HepG2 (cell line): Measurements from ENCODE around the gene CACNG5. TPM values are rescaled to one million over a fixed set of nuclear protein-coding genes. Genes with fewer than 3 reads are reported as not detected.

Experiments
- ATAC-seq: fragments of 200-7000 bp; cut with Tn5 transposase; 3 replicates; pipeline ENCODE4 v1.9.1; 2020; ENCODE audit warnings: mild to moderate bottlenecking, moderate library complexity
- BruUV-seq: library from RNA; stranded (reverse); fragments of 400-500 nt; replicated peaks from 2 replicates; lab custom pipeline; 2021; lab: Mats Ljungman, UMichigan
- CTCF ChIA-PET: fragments of 300-600 bp; formaldehyde crosslinking; extraction: SDS; loops from one replicate; lab custom pipeline; 2021; ENCODE audit warnings: low total read pairs, inconsistent platforms, low intra/inter-chr PET ratio; lab: Yijun Ruan, JAX
- POLR2A ChIA-PET: fragments of 350-600 bp; sonication (Branson Sonifier 250); formaldehyde crosslinking; loops from one replicate; lab custom pipeline; 2020; ENCODE audit warnings: antibody characterized with exemption, inconsistent platforms; lab: Yijun Ruan, JAX
- DNase-seq: peaks from one replicate; pipeline ENCODE4 v3.0.0-alpha.2; 2015; ENCODE audit warnings: low spot score
- FAIRE-seq: peaks from 3 replicates; lab custom pipeline; 2011; peaks lifted over from hg19 to GRCh38; lab: Jason Lieb, UNC
- H2AFZ ChIP-seq: one replicate; pipeline ENCODE4 v1.6.1; 2011; ENCODE audit warnings: low read length, inconsistent platforms
- H3K27ac ChIP-seq: fragments of 300-600 bp; 3 replicates; pipeline ENCODE4 v1.8.0; 2011; ENCODE audit warnings: mixed run types, mild to moderate bottlenecking, mixed read lengths, low read length, inconsistent platforms; ENCODE audit not compliant: insufficient read depth; ENCODE audit errors: extremely low read length
- H3K27me3 ChIP-seq, 2 experiments: fragments of 200-600 bp in 1 of 2; 2 replicates in 1 of 2; 3 replicates in 1 of 2; pipeline versions ENCODE4 v1.6.0 to v1.8.0; 2011; ENCODE audit warnings: low read length in 2 of 2, mild to moderate bottlenecking in 2 of 2, moderate library complexity in 2 of 2, inconsistent platforms in 1 of 2; ENCODE audit not compliant: insufficient read depth in 2 of 2, control insufficient read depth in 1 of 2
- H3K36me3 ChIP-seq, 2 experiments: fragments of 200-600 bp in 1 of 2; replicated peaks in 1 of 2; 2 replicates in 1 of 2; 3 replicates in 1 of 2; pipeline versions ENCODE4 v1.5.1 to v1.8.0; 2011; ENCODE audit warnings: low read length in 2 of 2, inconsistent platforms in 1 of 2; ENCODE audit not compliant: insufficient read depth in 2 of 2, control insufficient read depth in 1 of 2
- H3K4me1 ChIP-seq: 2 replicates; pipeline ENCODE4 v1.5.1; 2012; ENCODE audit warnings: low read length, inconsistent platforms; ENCODE audit not compliant: insufficient read depth
- H3K4me2 ChIP-seq: 2 replicates; pipeline ENCODE4 v1.6.0; 2011; ENCODE audit warnings: low read depth, low read length, inconsistent platforms
- H3K4me3 ChIP-seq, 3 experiments: fragments of 200-600 bp in 1 of 3; sonication (generic), shearing (Covaris generic) in 1 of 3; replicated peaks in 1 of 3; 2 replicates each; pipeline ENCODE4 v1.5.1; 2011 to 2016; ENCODE audit warnings: low read length in 3 of 3, inconsistent platforms in 2 of 3, low read depth in 2 of 3, mild to moderate bottlenecking in 2 of 3, control low read depth in 1 of 3, mixed read lengths in 1 of 3; ENCODE audit not compliant: insufficient read depth in 1 of 3
- H3K79me2 ChIP-seq: one replicate; pipeline ENCODE4 v1.6.1; 2011; ENCODE audit warnings: low read length, inconsistent platforms; ENCODE audit not compliant: insufficient read depth
- H3K9ac ChIP-seq: 2 replicates; pipeline ENCODE4 v1.6.0; 2011; ENCODE audit warnings: mild to moderate bottlenecking, low read depth, low read length, inconsistent platforms; ENCODE audit not compliant: insufficient read depth
- H3K9me3 ChIP-seq: 2 replicates; pipeline ENCODE4 v1.5.1; 2012; ENCODE audit warnings: mild to moderate bottlenecking, low read length
- H4K20me1 ChIP-seq: 2 replicates; pipeline ENCODE4 v1.6.0; 2011; ENCODE audit warnings: inconsistent platforms, mild to moderate bottlenecking, low read length, moderate library complexity; ENCODE audit not compliant: insufficient read depth
- HNRNPLL ChIP-seq: fragments of 200-400 bp; formaldehyde crosslinking; IDR thresholded peaks from 2 replicates; pipeline ENCODE4 v1.6.1; 2017; ENCODE audit warnings: mild to moderate bottlenecking, low read depth, low read length; ENCODE audit not compliant: poor library complexity, severe bottlenecking
- IKZF4 ChIP-seq: sonication (generic); formaldehyde crosslinking; IDR thresholded peaks from 2 replicates; pipeline ENCODE4 v1.5.1; 2020; ENCODE audit warnings: borderline replicate concordance, mild to moderate bottlenecking, low read depth, missing genetic modification reagents; ENCODE audit errors: not compliant biosample characterization
- SNRNP70 ChIP-seq: fragments of 200-400 bp; formaldehyde crosslinking; IDR thresholded peaks from 2 replicates; pipeline ENCODE4 v1.6.1; 2017; ENCODE audit warnings: mild to moderate bottlenecking, low read depth, low read length, moderate library complexity
- STAT5B ChIP-seq: sonication (generic); formaldehyde crosslinking; IDR thresholded peaks from 2 replicates; pipeline ENCODE4 v1.4.0; 2020; ENCODE audit warnings: missing genetic modification reagents
- ZBTB10 ChIP-seq: sonication (generic); formaldehyde crosslinking; IDR thresholded peaks from 2 replicates; pipeline ENCODE4 v1.4.0; 2020; ENCODE audit warnings: missing genetic modification reagents, borderline replicate concordance
- ZNF674 ChIP-seq: sonication (generic); formaldehyde crosslinking; IDR thresholded peaks from 2 replicates; pipeline ENCODE4 v1.5.0; 2020; ENCODE audit warnings: low read depth, mild to moderate bottlenecking, missing genetic modification reagents
- ZNF850 ChIP-seq: sonication (generic); formaldehyde crosslinking; conservative IDR thresholded peaks from 2 replicates; pipeline ENCODE4 v1.9.0; 2021; ENCODE audit warnings: mild to moderate bottlenecking, missing genetic modification reagents
- WGBS: methylation state at CpG from one replicate; pipeline ENCODE4 v1.1.6; 2017; ENCODE audit warnings: low lambda C conversion rate; 5-methylcytosine and 5-hydroxymethylcytosine counted together
- in situ Hi-C: cut with HindIII; loops from 2 replicates; pipeline ENCODE4 v1.10.0; 2017; ENCODE audit warnings: low pct_unique_long_range_greater_than_20kb; ENCODE audit not compliant: extremely low pct_ligation_motif_present
- intact Hi-C: fragments of 100-400 bp; cut with micrococcal nuclease; formaldehyde crosslinking; loops from one replicate; pipeline ENCODE4 v1.10.0; 2022; ENCODE audit not compliant: unreplicated experiment
- polyA plus RNA-seq, 8 experiments: library from polyadenylated mRNA; depleted of rRNA in 3 of 8; stranded (reverse) in 7 of 8; unstranded in 1 of 8; fragments of >200 nt; fragmentation: Illumina TruSeq in 4 of 8; extraction: Trizol in 4 of 8; gene quantifications; 2 replicates each; pipeline versions ENCODE4 v1.2.1 to v1.2.3, GENCODE V29; 2011 to 2016; ENCODE audit warnings: low read depth in 4 of 8, missing spikeins in 1 of 8, mixed read lengths in 1 of 8; ENCODE audit not compliant: insufficient read depth in 1 of 8
- total RNA-seq, 5 experiments: library from RNA; depleted of rRNA; stranded (reverse); fragments of >200 nt; fragmentation: Illumina TruSeq; extraction: Trizol; gene quantifications; 2 replicates each; pipeline ENCODE4 v1.2.3, GENCODE V29; 2016; ENCODE audit warnings: low read depth in 1 of 5
- TF ChIP-seq, protein P1 (sequence below): fragments of 450-650 bp; IDR thresholded peaks from 2 replicates; pipeline ENCODE4 v1.6.1; 2016
- TF ChIP-seq, protein P2 (sequence below): sonication (generic); formaldehyde crosslinking; IDR thresholded peaks from 2 replicates; pipeline ENCODE4 v1.4.0; 2020; ENCODE audit warnings: mild to moderate bottlenecking, missing genetic modification reagents

Gene CACNG5
- total and polyA plus RNA-seq, 2 of the 13 experiments (the other 11 are each of a cell fraction or from before 2014, with no cell fraction given), result not detected

DNA sequence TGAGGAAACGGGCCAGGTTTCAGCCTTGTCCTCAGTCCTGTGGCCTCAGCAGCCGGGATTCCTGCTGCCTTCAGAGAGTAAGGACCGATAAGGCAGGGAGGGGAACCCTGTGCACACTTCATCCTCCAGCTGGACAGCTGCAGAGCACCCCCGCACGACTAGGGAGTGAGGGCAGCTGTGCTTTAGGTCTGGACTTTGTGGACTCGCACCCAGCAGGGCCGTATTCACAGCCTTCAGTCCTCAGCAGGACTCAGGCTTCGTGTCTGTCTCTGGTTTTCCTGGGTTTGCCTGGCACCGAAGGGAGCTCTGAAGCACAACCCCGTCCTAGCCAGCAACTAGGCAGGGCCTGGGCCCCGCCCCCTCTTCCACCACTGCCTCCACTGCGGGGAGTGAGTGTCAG, 45.8 kb upstream of the CACNG5 start:
- no peak overlapping the region for H3K4me2 ChIP-seq
- no peak overlapping the region for H3K9ac ChIP-seq
- intact Hi-C loops (no loop called here), in situ Hi-C loops (no loop called here)
- no peak overlapping the region for H2AFZ ChIP-seq
- peaks cover 19 to 60% of the 10 kb centered on the region in 2 experiments for H3K36me3 ChIP-seq
- 92% methylated on average over 11 of the region's 12 CpGs for WGBS
- ChIA-PET CTCF (no interaction called here), POLR2A (no interaction called here)
- ATAC-seq, result no peak; the same call in 2 of the 3 replicates
- H4K20me1 ChIP-seq, result no peaks in the 10 kb centered on the region
- H3K27ac ChIP-seq, result no peak overlapping the region
- no peak overlapping the region for H3K4me3 ChIP-seq
- H3K9me3 ChIP-seq, result no peaks in the 10 kb centered on the region
- BruUV-seq, result no TSS peak
- DNase-seq, result no peak
- no peaks in the 10 kb centered on the region for H3K27me3 ChIP-seq
- H3K79me2 ChIP-seq, result no peaks in the 10 kb centered on the region
- FAIRE-seq, result no peak
- no peaks in the 10 kb centered on the region for H3K4me1 ChIP-seq
- TF ChIP-seq SNRNP70 (no peak), ZNF674 (CRISPR knock-in tag) (no peak), ZNF850 (CRISPR knock-in tag) (no peak), HNRNPLL (no peak), ZBTB10 (no peak), STAT5B (no peak), IKZF4 (CRISPR knock-in tag) (no peak)
- TF ChIP-seq, protein P1, sequence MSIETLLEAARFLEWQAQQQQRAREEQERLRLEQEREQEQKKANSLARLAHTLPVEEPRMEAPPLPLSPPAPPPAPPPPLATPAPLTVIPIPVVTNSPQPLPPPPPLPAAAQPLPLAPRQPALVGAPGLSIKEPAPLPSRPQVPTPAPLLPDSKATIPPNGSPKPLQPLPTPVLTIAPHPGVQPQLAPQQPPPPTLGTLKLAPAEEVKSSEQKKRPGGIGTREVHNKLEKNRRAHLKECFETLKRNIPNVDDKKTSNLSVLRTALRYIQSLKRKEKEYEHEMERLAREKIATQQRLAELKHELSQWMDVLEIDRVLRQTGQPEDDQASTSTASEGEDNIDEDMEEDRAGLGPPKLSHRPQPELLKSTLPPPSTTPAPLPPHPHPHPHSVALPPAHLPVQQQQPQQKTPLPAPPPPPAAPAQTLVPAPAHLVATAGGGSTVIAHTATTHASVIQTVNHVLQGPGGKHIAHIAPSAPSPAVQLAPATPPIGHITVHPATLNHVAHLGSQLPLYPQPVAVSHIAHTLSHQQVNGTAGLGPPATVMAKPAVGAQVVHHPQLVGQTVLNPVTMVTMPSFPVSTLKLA, result no peak
- TF ChIP-seq, protein P2, sequence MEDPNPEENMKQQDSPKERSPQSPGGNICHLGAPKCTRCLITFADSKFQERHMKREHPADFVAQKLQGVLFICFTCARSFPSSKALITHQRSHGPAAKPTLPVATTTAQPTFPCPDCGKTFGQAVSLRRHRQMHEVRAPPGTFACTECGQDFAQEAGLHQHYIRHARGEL, result no peak
